Measurements from ENCODE around the gene TMEM250.
A peak's percentile ranks its signal among the peaks of the same experiment; 100 is the strongest.

TMEM250 gene

GRCh38 chr9:136120438-136120844 lies 1.8 kb upstream of the TMEM250 start:
- TF ChIP-seq, protein P1, sequence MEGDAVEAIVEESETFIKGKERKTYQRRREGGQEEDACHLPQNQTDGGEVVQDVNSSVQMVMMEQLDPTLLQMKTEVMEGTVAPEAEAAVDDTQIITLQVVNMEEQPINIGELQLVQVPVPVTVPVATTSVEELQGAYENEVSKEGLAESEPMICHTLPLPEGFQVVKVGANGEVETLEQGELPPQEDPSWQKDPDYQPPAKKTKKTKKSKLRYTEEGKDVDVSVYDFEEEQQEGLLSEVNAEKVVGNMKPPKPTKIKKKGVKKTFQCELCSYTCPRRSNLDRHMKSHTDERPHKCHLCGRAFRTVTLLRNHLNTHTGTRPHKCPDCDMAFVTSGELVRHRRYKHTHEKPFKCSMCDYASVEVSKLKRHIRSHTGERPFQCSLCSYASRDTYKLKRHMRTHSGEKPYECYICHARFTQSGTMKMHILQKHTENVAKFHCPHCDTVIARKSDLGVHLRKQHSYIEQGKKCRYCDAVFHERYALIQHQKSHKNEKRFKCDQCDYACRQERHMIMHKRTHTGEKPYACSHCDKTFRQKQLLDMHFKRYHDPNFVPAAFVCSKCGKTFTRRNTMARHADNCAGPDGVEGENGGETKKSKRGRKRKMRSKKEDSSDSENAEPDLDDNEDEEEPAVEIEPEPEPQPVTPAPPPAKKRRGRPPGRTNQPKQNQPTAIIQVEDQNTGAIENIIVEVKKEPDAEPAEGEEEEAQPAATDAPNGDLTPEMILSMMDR (IDR thresholded peaks at IDR 0.05; ENCODE audit: borderline replicate concordance, insufficient read depth, low read depth, low read length), result no peak
- no peak overlapping the region for H3K4me3 ChIP-seq (ENCODE audit: low read depth, low read length)

DNA sequence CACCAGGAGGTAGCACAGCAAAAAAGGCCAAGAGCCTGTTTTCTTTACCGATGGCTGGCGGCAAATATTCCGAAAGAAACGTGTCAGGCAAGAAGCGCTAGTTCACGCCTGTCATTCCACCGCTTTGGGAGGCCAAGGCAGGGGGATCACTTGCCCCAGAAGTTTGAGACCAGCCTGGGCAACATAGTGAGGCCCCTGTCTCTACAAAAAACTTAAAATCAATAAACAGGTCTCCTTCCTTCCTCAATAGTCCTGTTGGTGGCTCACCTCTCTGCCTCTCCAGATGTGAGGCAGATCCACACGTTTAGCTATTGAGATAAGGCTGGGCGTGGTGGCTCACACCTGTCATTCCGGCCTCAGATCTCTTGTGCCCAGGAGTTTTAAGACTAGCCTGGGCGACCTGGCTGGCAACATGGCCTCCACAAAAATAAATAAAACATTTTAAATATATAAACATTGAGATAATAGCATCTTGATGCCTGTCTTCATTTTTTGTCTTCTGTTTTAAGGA lies 1.3 kb upstream of the TMEM250 start:
- H3K4me3 ChIP-seq (ENCODE audit: low read depth, low read length), result peak overlapping the region; percentile 97
- TF ChIP-seq, protein P1 (IDR thresholded peaks at IDR 0.05; ENCODE audit: borderline replicate concordance, insufficient read depth, low read depth, low read length), result no peak

- TF ChIP-seq, protein P1 (IDR thresholded peaks at IDR 0.05; ENCODE audit: borderline replicate concordance, insufficient read depth, low read depth, low read length), result no peak
- H3K4me3 ChIP-seq (ENCODE audit: low read depth, low read length), result peak overlapping the region; percentile 97
These were observed 597 bp upstream of the TMEM250 start for GRCh38 chr9:136119061-136119882.

DNA sequence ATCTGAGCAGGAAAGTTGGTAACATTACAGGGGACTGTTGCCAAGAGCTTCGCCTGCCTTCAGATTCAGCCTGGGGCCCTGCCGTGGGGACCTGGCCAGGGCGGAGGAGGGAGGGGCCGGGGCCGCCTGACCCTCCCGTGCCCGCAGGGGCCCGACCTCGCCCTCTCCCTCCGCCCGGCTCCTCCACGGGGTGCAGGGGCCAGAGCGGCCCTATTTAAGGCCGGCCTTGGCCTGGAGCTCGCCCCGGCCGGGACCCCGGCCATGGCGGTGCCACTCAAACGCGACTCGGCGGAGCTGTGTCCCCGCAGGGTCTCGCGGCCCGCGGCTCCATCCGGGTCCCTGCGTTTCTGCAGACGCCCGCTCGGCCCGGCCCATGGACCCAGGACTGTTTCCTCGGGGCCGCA lies 757 bp downstream of the TMEM250 start:
- TF ChIP-seq, protein P1 (IDR thresholded peaks at IDR 0.05; ENCODE audit: borderline replicate concordance, insufficient read depth, low read depth, low read length), result no peak
- H3K4me3 ChIP-seq (ENCODE audit: low read depth, low read length), result peak overlapping the region; percentile 97

DNA sequence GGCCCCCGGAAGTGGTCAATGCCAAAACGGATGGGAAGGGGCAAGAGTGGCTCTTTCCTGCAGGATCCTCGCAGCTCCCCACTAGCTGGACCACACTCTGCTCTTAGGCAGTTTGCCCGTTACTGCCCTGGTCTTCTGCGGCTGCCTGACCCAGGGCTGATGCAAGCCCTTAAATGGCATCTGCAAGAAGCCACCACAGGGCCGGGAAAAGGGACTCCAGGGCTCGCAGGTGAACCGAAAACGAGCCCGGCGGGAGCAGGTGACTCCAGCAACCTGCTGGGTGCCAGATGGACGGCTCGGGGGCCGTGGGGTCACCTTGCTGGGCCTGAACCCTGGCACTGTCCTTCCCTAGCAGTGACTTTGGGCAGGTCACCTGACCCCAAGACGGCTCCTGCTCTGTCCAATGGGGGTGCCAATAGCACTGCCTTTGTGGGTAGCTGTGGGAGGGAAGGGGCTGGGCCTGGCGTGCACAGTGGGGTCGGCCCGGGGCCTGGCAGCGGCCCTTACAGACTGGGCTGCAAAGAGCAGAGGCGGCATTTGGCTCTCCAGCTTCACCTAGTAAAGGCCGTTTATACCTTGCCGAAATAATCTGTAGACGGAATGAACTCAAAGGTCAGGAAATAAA lies 1.3 kb downstream of the TMEM250 start:
- TF ChIP-seq, protein P1 (IDR thresholded peaks at IDR 0.05; ENCODE audit: borderline replicate concordance, insufficient read depth, low read depth, low read length), result no peak

DNA sequence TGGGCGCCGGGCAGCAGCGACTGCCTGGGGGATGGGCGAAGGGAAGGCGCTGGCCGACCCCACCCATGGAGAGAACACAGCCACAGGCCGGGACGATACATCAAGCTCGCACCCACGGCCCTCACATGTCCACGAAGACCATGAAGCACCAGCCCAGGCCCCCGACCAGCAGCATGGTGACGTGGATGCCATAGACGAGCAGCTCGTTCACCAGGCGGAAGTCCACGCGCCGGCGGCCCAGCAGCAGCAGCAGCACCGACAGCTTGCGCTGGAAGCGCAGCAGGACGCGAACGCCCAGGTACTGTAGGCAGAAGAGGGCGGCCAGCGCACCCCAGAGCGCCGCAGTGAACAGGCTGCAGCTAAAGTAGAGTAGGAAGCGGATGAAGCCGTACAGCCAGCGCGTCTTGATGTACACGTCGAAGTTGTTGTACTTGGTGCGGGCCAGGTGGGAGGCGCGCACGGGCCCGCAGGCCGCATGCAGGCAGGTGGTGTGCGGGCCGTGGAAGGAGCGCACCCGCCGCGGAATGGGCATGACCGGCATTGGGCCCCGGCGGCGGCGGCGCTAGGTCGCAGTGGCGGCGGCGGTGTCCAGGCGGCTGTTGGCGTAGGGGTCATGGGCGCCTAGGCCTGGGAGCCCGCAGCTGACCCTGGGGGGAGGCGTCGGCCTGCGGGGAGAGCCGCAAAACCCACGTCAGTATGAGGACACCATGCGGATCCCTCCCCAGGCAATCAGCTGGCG lies 2.1 kb downstream of the TMEM250 start:
- TF ChIP-seq, protein P1 (IDR thresholded peaks at IDR 0.05; ENCODE audit: borderline replicate concordance, insufficient read depth, low read depth, low read length), result no peak
- no peak overlapping the region for H3K4me3 ChIP-seq (ENCODE audit: low read depth, low read length)

More for the DNA sequence above, 1.3 kb downstream of the TMEM250 start:
- H3K4me3 ChIP-seq (ENCODE audit: low read depth, low read length), result peak overlapping the region; percentile 97
